Neuronal stem cell (in vitro differentiated cells): Measurements from ENCODE around the gene MRPL40.

Experiments
- DNase-seq: peaks from one replicate; pipeline ENCODE4 v3.0.0-alpha.2; 2013; ENCODE audit warnings: low spot score
- H2AFZ ChIP-seq: one replicate; pipeline ENCODE4 v1.6.1; 2013; ENCODE audit warnings: mild to moderate bottlenecking, low read length, inconsistent platforms
- H2AK5ac ChIP-seq: 2 replicates; pipeline ENCODE4 v1.6.1; 2013; ENCODE audit warnings: low read depth, mild to moderate bottlenecking, inconsistent platforms, low read length, moderate library complexity, mixed read lengths
- H2BK120ac ChIP-seq: 2 replicates; pipeline ENCODE4 v1.6.1; 2013; ENCODE audit warnings: low read depth, mild to moderate bottlenecking, inconsistent platforms, low read length, moderate library complexity, mixed read lengths
- H2BK12ac ChIP-seq: one replicate; pipeline ENCODE4 v1.6.1; 2013; ENCODE audit warnings: low read length, inconsistent platforms
- H2BK15ac ChIP-seq: 2 replicates; pipeline ENCODE4 v1.6.1; 2013; ENCODE audit warnings: mild to moderate bottlenecking, low read length, inconsistent platforms, mixed read lengths
- H2BK5ac ChIP-seq: one replicate; pipeline ENCODE4 v1.6.1; 2013; ENCODE audit warnings: inconsistent platforms, mild to moderate bottlenecking, low read length, moderate library complexity
- H3K14ac ChIP-seq: one replicate; pipeline ENCODE4 v1.6.1; 2013; ENCODE audit warnings: low read length, inconsistent platforms
- H3K18ac ChIP-seq: 2 replicates; pipeline ENCODE4 v1.6.1; 2013; ENCODE audit warnings: low read length, inconsistent platforms
- H3K23ac ChIP-seq: 2 replicates; pipeline ENCODE4 v1.6.1; 2013; ENCODE audit warnings: low read depth, mild to moderate bottlenecking, mixed read lengths, low read length, inconsistent platforms; ENCODE audit not compliant: poor library complexity
- H3K27ac ChIP-seq: replicated peaks from 3 replicates; pipeline ENCODE4 v1.5.1; 2013; ENCODE audit warnings: low read length, inconsistent platforms
- H3K27me3 ChIP-seq, 3 experiments: 2 replicates each; pipeline ENCODE4 v1.6.1; 2013; ENCODE audit warnings: low read length in 3 of 3, mild to moderate bottlenecking in 2 of 3, inconsistent platforms in 1 of 3, low read depth in 1 of 3, mixed read lengths in 1 of 3, moderate library complexity in 1 of 3; ENCODE audit not compliant: control insufficient read depth in 3 of 3, insufficient read depth in 3 of 3
- H3K36me3 ChIP-seq, 2 donors: replicated peaks in 1 of 2; 2 replicates each; pipeline ENCODE4 v1.6.1; 2013; ENCODE audit warnings: low read length in 2 of 2; ENCODE audit not compliant: control insufficient read depth in 2 of 2, insufficient read depth in 2 of 2
- H3K4ac ChIP-seq: 2 replicates; pipeline ENCODE4 v1.6.1; 2013; ENCODE audit warnings: inconsistent platforms, mild to moderate bottlenecking, low read length, moderate library complexity
- H3K4me1 ChIP-seq, 2 donors: 1 replicate in 1 of 2; 2 replicates in 1 of 2; pipeline ENCODE4 v1.6.1; 2013; ENCODE audit warnings: low read length in 2 of 2, low read depth in 1 of 2; ENCODE audit not compliant: control insufficient read depth in 2 of 2, insufficient read depth in 1 of 2
- H3K4me2 ChIP-seq: one replicate; pipeline ENCODE4 v1.6.1; 2013; ENCODE audit warnings: mild to moderate bottlenecking, low read length, inconsistent platforms; ENCODE audit not compliant: insufficient read depth, poor library complexity, severe bottlenecking
- H3K4me3 ChIP-seq, 2 donors: 2 replicates each; pipeline ENCODE4 v1.5.1; 2013; ENCODE audit warnings: low read length in 2 of 2, mild to moderate bottlenecking in 2 of 2, inconsistent platforms in 1 of 2, moderate library complexity in 1 of 2
- H3K79me1 ChIP-seq: one replicate; pipeline ENCODE4 v1.6.1; 2013; ENCODE audit warnings: low read depth, mild to moderate bottlenecking, inconsistent platforms, low read length, moderate library complexity
- H3K9ac ChIP-seq: one replicate; pipeline ENCODE4 v1.6.1; 2013; ENCODE audit warnings: mild to moderate bottlenecking, low read depth, low read length, inconsistent platforms; ENCODE audit not compliant: poor library complexity
- H3K9me3 ChIP-seq, 2 donors: replicated peaks in 1 of 2; 2 replicates each; pipeline versions ENCODE3 to v1.6.1; 2013; ENCODE audit warnings: low read length in 2 of 2, mild to moderate bottlenecking in 2 of 2, inconsistent platforms in 1 of 2, low read depth in 1 of 2, mixed read lengths in 1 of 2, moderate library complexity in 1 of 2; ENCODE audit not compliant: control insufficient read depth in 2 of 2, insufficient read depth in 1 of 2
- H4K8ac ChIP-seq: one replicate; pipeline ENCODE4 v1.6.1; 2013; ENCODE audit warnings: low read depth, mild to moderate bottlenecking, inconsistent platforms, low read length, moderate library complexity
- H4K91ac ChIP-seq: one replicate; pipeline ENCODE4 v1.6.1; 2013; ENCODE audit warnings: low read length, low read depth, mild to moderate bottlenecking, inconsistent platforms; ENCODE audit not compliant: poor library complexity
- WGBS, 2 donors: extraction: QIAGEN DNeasy Blood & Tissue Kit; methylation state at CpG; one replicate each; pipeline ENCODE4 v1.1.7; 2013; ENCODE audit warnings: missing lambda C conversion rate in 2 of 2, mixed read lengths in 1 of 2; ENCODE audit not compliant: insufficient read length in 2 of 2, insufficient replicate concordance in 1 of 2; ENCODE audit errors: extremely low coverage in 2 of 2; 5-methylcytosine and 5-hydroxymethylcytosine counted together

MRPL40 gene

GRCh38 chr22:19429950-19430889 is 2.1 kb upstream of the MRPL40 start:
- Histone ChIP-seq H3K4me3 (peak overlapping the region; percentile 94 to 95), H3K27me3 (no peaks in the 10 kb centered on the region), H2BK12ac (no peak overlapping the region), H3K4ac (no peak overlapping the region), H3K36me3 (peaks cover 10 to 34% of the 10 kb centered on the region in 2 donors), H3K4me1 (peaks cover 5 to 18% of the 10 kb centered on the region in 2 donors), H3K9me3 (no peaks in the 10 kb centered on the region), H4K91ac (no peak overlapping the region), H3K79me1 (peaks cover 4% of the 10 kb centered on the region), H2BK120ac (no peak overlapping the region), H3K23ac (no peak overlapping the region), H2BK5ac (no peak overlapping the region), H4K8ac (no peak overlapping the region), H3K18ac (no peak overlapping the region), H3K27ac (no peak overlapping the region), H2AFZ (peak overlapping the region; percentile 78), H3K14ac (no peak overlapping the region), H3K9ac (no peak overlapping the region), H2AK5ac (no peak overlapping the region), H2BK15ac (no peak overlapping the region), H3K4me2 (peak overlapping the region; percentile 66)
- WGBS, 2 donors, result no CpG with 5 or more reads among the region's 12 CpGs
- no peak for DNase-seq

- Histone ChIP-seq H3K4me3 (peak overlapping the region; percentile 94 to 95), H3K4me2 (peak overlapping the region; percentile 66), H2AFZ (peak overlapping the region; percentile 78), H3K9ac (peak overlapping the region; percentile 86), H4K8ac (no peak overlapping the region), H2BK12ac (no peak overlapping the region), H2BK15ac (no peak overlapping the region), H2BK5ac (peak overlapping the region; percentile 35), H3K36me3 (peaks cover 14 to 39% of the 10 kb centered on the region in 2 donors), H3K27me3 (no peaks in the 10 kb centered on the region), H4K91ac (no peak overlapping the region), H3K14ac (no peak overlapping the region), H3K4me1 (peaks cover 5 to 18% of the 10 kb centered on the region in 2 donors), H3K4ac (no peak overlapping the region), H3K27ac (no peak overlapping the region), H3K79me1 (peaks cover 3% of the 10 kb centered on the region), H2BK120ac (peak overlapping the region; percentile 0), H2AK5ac (no peak overlapping the region), H3K9me3 (no peaks in the 10 kb centered on the region), H3K23ac (peak overlapping the region; percentile 100), H3K18ac (peak overlapping the region; percentile 88)
- peak; percentile 39 for DNase-seq
- no CpG with 5 or more reads among the region's 53 CpGs for WGBS, 2 donors
These were observed 1.3 kb upstream of the MRPL40 start for GRCh38 chr22:19430890-19431541.

- no peaks in the 10 kb centered on the region for H3K9me3 ChIP-seq
- peak within 1 kb of the TSS; percentile 96 for H3K9ac ChIP-seq
- no peak within 1 kb of the TSS for H3K4ac ChIP-seq
- H3K36me3 ChIP-seq, result peaks cover 15 to 39% of the 10 kb centered on the region in 2 donors
- peak within 1 kb of the TSS; percentile 39 for H3K14ac ChIP-seq
- H3K4me3 ChIP-seq, result peak within 1 kb of the TSS; percentile 94 to 95
- no CpG with 5 or more reads among the region's 66 CpGs for WGBS, 2 donors
- peak within 1 kb of the TSS; percentile 96 for H3K4me2 ChIP-seq
- peak within 1 kb of the TSS; percentile 50 for H4K91ac ChIP-seq
- H4K8ac ChIP-seq, result no peak within 1 kb of the TSS
- H3K23ac ChIP-seq, result peak within 1 kb of the TSS; percentile 100
- peak within 1 kb of the TSS; percentile 87 for H3K27ac ChIP-seq
- peak within 1 kb of the TSS; percentile 93 for H2BK5ac ChIP-seq
- no peaks in the 10 kb centered on the region for H3K27me3 ChIP-seq
- H3K79me1 ChIP-seq, result peaks cover 3% of the 10 kb centered on the region
- peak within 1 kb of the TSS; percentile 0 for H2BK120ac ChIP-seq
- no peak within 1 kb of the TSS for H2BK12ac ChIP-seq
- H2AK5ac ChIP-seq, result peak within 1 kb of the TSS; percentile 81
- no peak within 1 kb of the TSS for H2BK15ac ChIP-seq
- peak within 1 kb of the TSS; percentile 97 for H3K18ac ChIP-seq
- peak; percentile 86 for DNase-seq
- peak within 1 kb of the TSS; percentile 91 for H2AFZ ChIP-seq
- H3K4me1 ChIP-seq, result peaks cover 5 to 18% of the 10 kb centered on the region in 2 donors
These were observed 654 bp upstream of the MRPL40 start, which contains the start of gene HIRA for GRCh38 chr22:19431649-19432132. TSS of gene HIRA (minus strand) at chr22:19431733. CDS start at chr22:19431476, 257 bp downstream.
